GM21528 (cell line): ENCODE measurements around the gene AHR.

ENCODE experiments used
- ATAC-seq: cut with Tn5 transposase; IDR thresholded peaks from one replicate; pipeline ENCODE4 v1.9.1; 2021; ENCODE audit warnings: mild to moderate bottlenecking, moderate library complexity; ENCODE audit not compliant: unreplicated experiment, low FRiP score

Gene AHR

DNA sequence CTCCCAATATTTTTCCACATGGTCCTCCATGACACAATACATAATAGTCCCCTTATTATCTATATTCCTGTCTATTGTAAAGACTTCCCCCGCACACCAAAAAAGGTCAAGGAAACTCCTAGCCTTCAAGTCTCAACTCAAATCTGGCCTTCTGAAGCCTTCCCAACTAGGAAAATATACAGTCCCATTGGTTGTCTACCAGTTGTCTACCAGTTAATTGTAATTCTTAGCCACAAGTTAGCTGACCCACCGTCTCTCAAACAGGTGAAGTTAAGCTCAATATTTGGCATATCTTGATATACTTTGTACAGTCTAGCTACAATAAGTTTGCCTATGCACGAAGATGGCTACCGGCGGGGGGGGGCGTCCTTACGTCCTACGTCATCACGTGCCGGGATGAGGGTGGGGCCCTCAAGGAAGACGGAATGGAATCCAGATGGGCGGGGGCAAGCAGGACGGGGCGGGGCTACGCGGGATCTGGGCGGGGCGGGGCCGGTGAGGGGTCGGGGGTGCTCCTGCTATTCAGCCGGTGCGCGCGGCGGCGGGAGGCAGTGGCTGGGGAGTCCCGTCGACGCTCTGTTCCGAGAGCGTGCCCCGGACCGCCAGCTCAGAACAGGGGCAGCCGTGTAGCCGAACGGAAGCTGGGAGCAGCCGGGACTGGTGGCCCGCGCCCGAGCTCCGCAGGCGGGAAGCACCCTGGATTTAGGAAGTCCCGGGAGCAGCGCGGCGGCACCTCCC, at the start of gene AHR:
Gene AHR (plus strand): TSS at position 551 of the 738 bp plus-strand sequence. CDS start 613 bp downstream, outside the sequence.
- peak; percentile 67 for ATAC-seq

DNA sequence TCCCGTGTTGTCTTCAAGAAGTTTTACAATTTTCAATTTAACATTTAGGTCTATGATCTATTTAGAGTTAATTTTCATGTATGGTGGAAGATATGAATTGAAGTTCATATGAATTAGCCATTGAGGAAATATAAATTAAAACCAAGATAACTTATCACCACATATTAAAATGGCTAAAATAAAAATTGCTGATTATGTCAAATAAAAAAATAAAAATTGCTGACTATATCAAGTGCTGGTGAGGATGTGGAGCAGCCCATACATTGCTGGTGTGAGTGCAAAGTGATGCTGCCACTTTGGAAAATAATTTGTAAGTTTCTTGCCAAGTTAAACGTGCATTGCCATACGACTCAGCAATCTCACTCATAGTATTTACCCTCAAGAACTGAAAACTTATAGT, 44.6 kb upstream of the AHR start:
- ATAC-seq = no peak

DNA sequence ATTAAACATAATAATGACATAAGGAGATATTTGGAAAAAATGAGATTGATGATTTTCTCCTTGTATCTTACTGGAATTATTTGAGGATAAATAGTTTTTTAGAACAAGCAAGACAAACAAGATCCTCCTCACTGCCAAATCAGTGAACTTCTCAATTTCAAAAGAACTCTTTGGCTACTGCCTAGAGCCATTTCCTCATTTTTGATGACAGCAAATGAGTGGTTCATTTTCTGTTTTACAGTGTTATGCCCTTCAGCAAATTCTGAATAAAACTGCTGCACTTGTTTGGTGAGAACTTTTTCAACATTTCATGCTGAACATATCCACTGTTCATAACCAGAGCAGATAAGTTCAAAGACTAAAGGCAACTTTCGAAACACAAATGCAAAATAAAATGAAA, 42.5 kb upstream of the AHR start:
- no peak for ATAC-seq

DNA sequence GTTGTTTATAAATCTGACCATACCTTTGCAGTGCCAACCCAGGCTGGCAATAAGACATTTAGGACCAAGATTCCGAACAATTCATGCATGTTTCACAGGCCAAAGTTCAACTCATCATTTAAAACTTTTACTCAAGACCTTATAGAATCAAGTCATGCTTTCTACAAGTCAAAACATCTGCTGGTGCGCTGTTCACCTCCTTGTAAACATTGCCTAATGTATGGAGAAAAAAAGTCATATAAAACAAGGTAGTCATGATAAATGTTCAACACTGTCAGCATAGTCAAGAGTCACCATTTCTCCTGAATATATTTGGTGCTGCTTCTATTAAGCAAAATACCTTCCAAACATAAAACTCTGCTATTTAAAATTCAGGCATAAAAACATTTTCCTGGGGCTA, 42.1 kb upstream of the AHR start:
- ATAC-seq = no peak

DNA sequence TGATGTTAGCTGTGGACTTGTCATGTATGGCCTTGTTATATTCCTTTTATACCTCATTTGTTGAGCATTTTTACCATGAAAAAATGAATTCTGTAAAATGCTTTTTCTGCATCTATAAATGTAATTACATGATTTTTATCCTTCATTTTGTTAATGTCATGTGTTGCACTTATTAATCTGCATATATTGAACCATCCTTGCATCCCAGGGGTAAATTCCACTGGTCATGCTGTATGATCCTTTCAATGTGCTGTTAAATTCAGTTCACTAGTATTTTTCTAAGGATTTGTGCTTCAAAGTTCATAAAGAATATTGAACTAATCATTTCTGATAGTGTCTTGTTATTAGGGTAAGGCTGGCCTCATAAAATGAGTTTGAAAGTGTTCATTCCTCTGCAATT, 31.9 kb upstream of the AHR start:
- ATAC-seq = no peak

DNA sequence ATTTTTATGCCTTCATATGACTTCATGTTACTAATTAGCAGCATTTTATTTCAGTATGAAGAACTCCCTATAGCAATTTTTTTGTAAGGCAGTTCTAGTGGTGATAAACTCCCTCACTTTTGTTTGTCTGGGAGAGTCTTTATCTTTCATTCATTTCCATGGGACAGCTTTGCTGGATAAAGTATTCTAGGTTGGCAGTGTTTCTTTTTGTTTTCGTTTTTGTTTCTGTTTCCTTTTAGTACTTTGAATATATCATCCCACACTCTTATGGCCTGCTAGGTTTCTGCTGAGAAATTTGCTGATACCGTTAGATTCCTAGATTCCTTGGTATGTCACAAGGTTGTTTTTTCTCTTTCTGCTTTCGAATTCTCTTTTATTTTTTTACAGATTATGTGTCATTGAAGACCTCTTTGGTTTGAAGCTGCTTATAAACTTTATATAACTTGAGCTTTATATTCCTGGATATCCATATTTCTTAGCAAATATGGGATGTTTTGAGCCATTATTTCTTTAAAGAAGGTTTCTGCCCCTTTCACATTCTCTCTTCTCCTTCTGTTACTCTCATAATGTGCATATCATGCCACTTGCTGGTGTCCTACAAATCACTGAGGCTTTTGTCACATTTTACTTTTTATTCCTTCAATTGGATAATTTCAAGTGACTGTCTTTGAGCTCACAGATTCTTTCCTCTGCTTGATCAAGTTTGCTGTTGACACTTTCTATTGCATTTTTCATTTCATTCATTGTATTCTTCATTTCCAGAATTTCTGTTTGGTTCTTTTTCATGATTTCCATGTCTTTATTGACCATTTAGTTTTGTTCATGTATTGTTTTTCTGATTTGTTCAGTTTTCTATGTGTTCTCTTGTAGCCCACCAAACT, 28.9 kb upstream of the AHR start:
- ATAC-seq = no peak

DNA sequence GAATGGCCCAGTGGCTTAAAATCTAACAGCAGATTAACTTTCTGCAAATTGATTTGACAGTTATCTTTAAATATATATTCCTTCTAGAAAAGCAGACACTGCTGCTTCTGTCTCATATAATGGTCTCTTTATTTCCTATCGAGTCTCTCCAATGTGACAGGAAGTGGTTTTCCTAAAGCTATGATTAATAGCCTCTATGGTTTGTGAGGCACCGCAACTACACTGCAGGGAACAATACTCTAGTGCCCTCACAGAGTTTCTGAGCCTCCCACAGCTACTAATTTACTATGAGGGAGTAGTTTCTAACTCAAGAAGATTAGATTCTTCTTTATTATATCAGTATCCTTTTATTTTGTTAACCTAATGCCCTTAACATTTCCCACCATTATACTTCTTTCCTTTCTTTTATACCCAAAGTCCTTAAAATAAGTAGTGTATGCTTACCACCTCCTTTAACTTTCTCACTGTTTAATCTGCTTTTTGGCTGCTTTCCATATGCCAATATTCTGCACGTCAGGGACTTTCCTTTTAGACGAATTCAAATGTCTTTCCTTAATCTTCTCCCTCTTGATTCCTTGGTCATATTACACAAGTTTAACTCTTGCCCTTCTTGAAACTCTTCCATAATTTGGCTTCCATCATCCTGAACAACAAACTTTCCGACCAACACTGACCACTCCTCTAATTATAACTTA, 23.8 kb upstream of the AHR start:
- ATAC-seq = no peak

DNA sequence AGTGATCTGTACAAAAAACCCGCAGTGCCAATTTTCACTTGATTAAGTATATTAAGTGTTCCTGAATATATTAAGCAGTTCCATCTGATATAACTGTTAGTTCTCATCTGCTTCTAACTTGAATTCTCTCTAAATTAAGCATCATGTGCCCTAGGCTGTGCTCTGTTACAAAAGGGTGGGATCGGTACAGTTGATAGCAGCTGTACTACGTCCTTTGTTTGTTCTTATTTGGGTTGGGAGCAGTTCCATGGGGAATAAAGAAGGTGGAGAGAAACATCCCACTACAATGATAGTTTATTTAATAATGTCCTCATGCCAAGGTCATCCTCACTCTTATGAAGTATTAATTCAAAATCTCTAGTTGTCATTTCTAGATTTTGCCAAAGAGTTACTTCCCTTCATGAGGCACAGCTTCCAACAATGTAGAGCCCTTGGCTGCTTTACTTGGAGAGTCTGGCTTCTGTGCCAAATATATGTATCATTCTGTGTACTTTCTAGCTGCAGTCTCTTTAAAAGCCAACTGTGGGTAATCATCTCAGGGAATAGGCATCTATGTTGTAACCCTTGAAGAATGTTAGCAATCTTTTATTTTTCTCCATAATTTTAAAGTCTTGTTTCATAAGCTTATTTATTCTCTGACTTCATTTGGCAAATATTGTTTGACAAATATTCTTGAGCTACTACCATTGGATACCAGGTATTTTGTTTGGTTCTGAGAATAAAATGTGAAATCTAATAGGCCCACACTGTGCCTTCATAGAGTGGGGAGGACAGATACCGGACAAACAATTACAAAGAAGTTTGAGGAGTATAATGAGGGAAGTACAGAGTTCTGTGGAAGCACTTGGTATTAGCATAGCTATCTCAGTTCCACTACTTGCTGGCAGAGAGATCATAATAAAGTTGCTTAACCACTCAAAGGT, 22.4 kb upstream of the AHR start:
- no peak for ATAC-seq

DNA sequence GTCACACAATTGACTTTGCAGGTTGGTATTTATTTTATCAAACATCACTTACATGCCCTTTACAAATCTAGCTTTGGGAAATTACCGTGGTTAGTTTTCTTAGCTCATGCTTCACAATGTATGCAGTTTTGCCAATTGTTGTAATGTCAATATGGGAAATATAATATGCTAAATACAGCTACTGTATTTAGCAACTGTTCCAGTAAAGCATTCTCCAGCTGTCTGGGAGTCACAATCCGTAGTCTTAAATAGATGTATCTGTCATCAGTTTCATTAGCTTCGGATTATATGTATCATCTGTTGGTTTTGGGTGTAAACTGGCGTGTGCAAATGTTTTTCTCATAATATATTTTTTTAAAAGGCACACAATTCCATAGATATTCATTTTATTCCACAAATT, 19.4 kb upstream of the AHR start:
- ATAC-seq = no peak

DNA sequence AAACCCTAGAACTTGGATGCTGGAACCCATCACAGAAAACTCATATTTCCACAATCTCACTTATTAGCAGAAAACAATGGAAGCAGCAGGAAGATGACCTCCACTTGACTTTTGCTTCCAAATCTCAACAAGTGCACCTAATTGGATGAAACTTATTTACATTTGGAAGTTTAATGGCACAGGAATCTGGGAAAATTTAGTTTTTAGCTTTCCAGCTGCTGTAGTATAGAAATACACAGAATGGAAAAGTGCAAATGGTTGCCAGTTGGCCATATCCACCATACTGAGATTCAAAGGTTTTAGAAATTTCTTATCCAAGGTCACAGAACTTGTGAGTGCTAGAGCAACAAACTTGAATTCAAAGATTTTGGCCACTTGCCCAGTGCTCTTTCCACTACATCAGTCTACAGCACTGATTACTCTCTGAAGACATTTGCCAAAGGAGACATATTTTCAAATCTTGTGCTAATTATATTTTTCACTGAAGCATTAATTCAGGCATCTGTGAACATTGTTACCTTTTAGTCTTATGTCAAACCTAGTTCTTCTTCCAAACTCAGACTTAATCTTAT, 9.3 kb upstream of the AHR start:
- ATAC-seq = no peak

DNA sequence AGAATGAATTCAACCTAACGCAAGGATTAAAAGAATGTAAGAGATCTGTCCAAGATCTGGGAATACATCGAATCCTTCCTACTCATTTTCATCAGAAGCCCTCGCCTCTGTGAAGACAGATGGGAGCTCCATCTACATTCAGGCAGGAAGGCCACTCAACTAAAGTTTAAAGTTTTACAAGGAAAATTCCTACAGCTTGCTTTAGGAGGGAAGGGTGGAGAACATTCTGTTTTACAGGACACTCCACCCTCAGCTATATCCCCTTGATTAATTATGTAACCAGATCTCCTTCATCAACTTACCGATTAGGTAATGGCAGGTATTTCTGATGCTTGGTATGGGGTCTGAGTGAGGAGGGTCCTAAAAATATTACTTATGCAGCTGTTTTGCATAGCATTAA, 5.6 kb upstream of the AHR start:
- no peak for ATAC-seq

DNA sequence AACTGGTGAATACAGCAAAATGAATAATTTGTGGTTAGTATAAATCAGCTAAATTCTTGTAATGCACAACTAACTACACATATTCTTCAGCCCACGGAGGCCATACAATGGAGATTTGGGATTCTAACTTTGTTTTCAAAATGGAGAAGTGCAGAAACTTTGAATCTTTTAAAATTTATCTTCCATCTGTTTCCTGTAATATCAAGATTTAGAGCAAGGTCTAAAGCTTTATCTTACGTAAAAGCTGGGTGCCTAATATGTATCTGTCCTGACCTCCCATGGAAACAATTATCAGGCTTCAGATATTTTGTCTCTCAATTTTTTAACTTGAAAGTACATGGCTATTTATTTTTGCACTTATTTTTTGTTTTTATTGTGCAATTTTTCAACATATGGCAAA, 5.0 kb upstream of the AHR start:
- ATAC-seq = no peak

DNA sequence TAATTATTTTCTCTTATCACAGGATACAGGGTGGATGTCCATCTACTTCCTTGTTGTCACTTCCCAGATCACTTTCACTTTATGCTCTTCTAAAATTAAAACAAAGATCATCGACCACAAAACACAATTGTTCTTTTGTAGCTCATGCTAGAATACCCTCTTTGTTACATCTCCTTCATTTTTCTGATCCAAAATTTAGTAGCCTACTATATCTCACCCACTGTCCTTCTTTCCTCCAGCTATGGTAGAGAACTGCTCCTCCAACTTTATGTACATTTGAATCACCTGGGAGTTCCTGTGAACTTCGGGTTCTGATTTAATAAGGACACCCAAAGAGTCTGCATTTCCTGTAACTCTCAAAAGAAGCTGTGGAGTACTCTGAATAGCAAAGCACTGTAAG, 1.2 kb upstream of the AHR start:
- no peak for ATAC-seq

DNA sequence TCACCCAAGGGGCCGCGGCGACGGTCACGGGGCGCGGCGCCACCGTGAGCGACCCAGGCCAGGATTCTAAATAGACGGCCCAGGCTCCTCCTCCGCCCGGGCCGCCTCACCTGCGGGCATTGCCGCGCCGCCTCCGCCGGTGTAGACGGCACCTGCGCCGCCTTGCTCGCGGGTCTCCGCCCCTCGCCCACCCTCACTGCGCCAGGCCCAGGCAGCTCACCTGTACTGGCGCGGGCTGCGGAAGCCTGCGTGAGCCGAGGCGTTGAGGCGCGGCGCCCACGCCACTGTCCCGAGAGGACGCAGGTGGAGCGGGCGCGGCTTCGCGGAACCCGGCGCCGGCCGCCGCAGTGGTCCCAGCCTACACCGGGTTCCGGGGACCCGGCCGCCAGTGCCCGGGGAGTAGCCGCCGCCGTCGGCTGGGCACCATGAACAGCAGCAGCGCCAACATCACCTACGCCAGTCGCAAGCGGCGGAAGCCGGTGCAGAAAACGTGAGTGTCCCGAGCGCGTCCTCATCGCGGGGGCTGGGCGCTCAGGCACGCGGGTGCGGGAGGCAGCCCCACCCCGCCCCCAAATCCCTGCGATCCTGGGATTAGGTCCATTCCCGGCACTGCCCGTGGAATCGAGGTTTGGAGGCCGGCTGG, 509 bp downstream of the AHR start:
- ATAC-seq = peak; percentile 46

DNA sequence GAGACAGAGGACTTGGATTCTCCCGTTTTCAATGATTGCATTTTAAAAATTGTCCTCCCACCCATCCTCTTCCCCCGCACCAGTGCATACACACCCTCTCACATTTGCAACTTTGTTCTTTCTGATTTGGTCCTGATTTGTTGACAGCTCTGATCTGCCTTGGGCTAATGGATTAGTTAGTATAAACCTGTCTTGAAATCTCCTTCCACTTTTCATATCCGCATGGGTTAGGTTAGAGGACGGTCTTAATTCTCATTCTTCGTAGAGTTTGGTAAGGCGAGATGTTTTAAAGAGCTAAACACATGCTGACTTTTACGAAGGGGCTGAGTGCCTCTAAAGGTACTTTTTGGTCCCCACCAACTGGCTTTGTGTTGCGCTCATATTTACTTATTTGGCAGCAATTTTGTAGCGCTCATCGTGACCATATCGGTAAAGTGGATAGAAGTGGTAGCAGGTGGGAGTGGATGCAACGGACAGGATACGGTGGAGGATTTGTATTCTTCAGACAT, 1.1 kb downstream of the AHR start:
- ATAC-seq = peak; percentile 12

DNA sequence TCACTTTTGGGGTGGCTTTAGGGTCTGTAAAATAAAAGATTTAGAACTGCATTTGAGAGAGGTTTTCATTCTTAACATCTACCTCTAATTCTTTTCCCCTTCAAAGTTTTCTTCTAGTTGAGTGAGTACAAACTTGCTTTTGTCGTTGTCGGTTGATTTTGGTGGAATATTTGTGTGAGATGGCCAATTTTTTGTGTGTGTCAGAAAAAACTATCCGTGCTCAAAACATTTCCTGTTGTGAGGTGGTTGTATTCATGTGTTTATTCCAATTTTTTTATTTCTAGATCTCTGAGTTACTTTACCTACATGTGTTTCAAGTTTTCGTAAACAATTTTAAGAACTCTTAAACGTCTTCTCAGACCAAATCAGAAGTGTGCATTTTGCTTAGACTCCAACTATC, 1.6 kb downstream of the AHR start:
- ATAC-seq = no peak

DNA sequence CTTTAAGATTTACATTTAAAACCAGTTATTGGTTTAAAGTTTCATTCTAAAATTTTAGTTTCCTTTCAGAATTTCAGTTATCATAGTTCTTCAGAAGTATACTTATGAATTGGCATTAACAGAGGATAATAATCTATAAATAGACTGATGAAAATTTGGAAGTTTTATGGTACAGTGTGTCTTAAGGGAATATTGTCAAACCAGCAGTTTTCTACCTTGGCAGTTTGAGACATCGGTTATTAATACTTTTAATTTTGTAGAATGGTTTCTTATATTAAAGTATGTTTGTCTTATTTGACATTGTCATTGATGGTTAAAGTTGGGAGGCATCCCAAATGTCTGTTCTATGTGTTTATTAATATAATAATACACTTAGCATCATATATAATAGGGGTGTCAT, 2.0 kb downstream of the AHR start:
- ATAC-seq = no peak

DNA sequence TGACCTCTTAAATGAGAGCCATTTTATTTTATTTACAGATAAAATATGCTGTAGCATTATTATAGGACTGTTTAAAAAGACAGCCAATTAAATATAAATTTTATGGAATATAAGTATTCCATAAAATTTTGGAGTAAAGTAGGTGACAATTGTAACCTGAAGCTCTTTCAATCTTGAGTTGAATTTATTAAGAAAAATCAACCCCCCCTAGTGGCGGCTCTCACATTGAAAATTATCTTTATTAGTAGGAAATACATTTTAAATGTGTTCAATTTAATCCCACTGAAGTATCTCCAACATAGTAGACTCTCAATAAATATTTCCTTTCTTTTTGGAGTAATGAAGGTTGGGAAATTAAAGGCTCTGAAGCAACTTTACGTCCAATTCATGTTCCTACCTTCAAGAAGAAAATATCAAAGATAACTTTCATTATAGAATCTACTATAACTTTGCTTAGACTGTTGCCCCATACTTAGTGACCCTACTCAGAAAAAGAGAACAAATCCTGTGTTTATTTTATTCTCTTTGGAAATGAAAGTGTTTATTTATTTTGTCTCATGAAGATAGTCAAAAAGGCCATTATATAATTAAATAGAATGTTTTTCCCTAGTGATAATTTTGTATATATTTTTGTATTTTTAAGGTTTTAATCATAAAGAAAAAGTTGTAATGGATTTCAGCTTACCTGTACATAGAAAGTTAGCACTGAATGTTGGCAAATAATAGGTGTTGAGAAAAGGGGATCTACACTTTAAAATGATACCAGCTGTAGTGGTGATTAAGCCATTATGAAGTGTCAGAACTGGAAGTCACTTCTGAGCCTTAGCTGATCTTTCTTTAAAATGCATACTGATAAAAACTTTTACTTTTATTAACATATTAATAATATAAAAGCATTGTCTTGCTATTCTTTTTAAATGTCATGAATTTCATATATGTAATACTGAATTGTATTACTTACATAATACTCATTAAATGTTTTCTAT, 3.3 kb downstream of the AHR start:
- no peak for ATAC-seq
